GM23338 (cell line): ENCODE results near the gene TRIM24. TPM values are rescaled to one million over a fixed set of nuclear protein-coding genes. Genes with fewer than 3 reads are reported as not detected.
A peak's percentile ranks its signal among the peaks of the same experiment; 100 is the strongest.

Source experiments
- ATAC-seq: fragments of 200-7000 bp; cut with Tn5 transposase; 3 replicates; pipeline ENCODE4 v1.9.1; 2020
- DNase-seq: peaks from one replicate; pipeline ENCODE4 v3.0.0-alpha.2; 2015; ENCODE audit warnings: low spot score
- H2AFZ ChIP-seq: fragments of 200-600 bp; sonication (generic); 2 replicates; pipeline ENCODE4 v1.8.0; 2016; ENCODE audit warnings: antibody characterized with exemption, mild to moderate bottlenecking, moderate library complexity
- H3F3A ChIP-seq: fragments of 200-600 bp; sonication (generic); replicated peaks from 2 replicates; pipeline ENCODE4 v1.8.0; 2017; ENCODE audit warnings: antibody characterized with exemption, mixed run types, low read depth
- H3K27ac ChIP-seq: fragments of 200-600 bp; sonication (generic); 2 replicates; pipeline ENCODE4 v1.6.1; 2016; ENCODE audit warnings: low read depth
- H3K27me3 ChIP-seq: fragments of 200-600 bp; sonication (generic); 2 replicates; pipeline ENCODE4 v1.8.0; 2016; ENCODE audit warnings: mild to moderate bottlenecking, mixed run types, moderate library complexity; ENCODE audit not compliant: insufficient read depth
- H3K36me3 ChIP-seq: fragments of 200-600 bp; sonication (generic); 2 replicates; pipeline ENCODE4 v1.8.0; 2016; ENCODE audit warnings: mild to moderate bottlenecking; ENCODE audit not compliant: insufficient read depth
- H3K4me1 ChIP-seq: fragments of 200-600 bp; sonication (generic); 2 replicates; pipeline ENCODE4 v1.8.0; 2016; ENCODE audit warnings: mild to moderate bottlenecking, moderate library complexity; ENCODE audit not compliant: insufficient read depth
- H3K4me2 ChIP-seq: fragments of 200-600 bp; sonication (generic); 2 replicates; pipeline ENCODE4 v1.7.1; 2017; ENCODE audit warnings: mixed run types
- H3K4me3 ChIP-seq: fragments of 200-600 bp; sonication (generic); 2 replicates; pipeline ENCODE4 v1.6.1; 2016; ENCODE audit warnings: mixed run types
- H3K79me2 ChIP-seq: fragments of 200-600 bp; sonication (generic); replicated peaks from 2 replicates; pipeline ENCODE4 v1.8.0; 2017; ENCODE audit warnings: mild to moderate bottlenecking; ENCODE audit not compliant: insufficient read depth
- H3K9me2 ChIP-seq: fragments of 200-600 bp; sonication (generic); 2 replicates; pipeline ENCODE4 v1.8.0; 2017; ENCODE audit not compliant: insufficient read depth
- H4K20me1 ChIP-seq: fragments of 200-600 bp; sonication (generic); replicated peaks from 2 replicates; pipeline ENCODE4 v1.8.0; 2017; ENCODE audit warnings: mild to moderate bottlenecking; ENCODE audit not compliant: insufficient read depth
- H3K27ac Mint-ChIP-seq: 2 replicates; pipeline ENCODE4 v1.8.0; 2020; ENCODE audit warnings: inconsistent platforms, mild to moderate bottlenecking, moderate library complexity, mixed read lengths
- H3K27me3 Mint-ChIP-seq: 3 replicates; pipeline ENCODE4 v1.8.0; 2022; ENCODE audit warnings: low read depth, mild to moderate bottlenecking, moderate library complexity, mixed read lengths, inconsistent platforms; ENCODE audit not compliant: insufficient read depth, poor library complexity
- H3K36me3 Mint-ChIP-seq: 3 replicates; pipeline ENCODE4 v1.8.0; 2021; ENCODE audit warnings: low read depth, mild to moderate bottlenecking, inconsistent platforms, moderate library complexity, mixed read lengths
- H3K4me1 Mint-ChIP-seq: 3 replicates; pipeline ENCODE4 v1.8.0; 2020; ENCODE audit warnings: mild to moderate bottlenecking, inconsistent platforms, mixed read lengths
- H3K4me3 Mint-ChIP-seq: 3 replicates; pipeline ENCODE4 v1.8.0; 2021; ENCODE audit warnings: moderate library complexity, mild to moderate bottlenecking, inconsistent platforms, mixed read lengths
- H3K9me3 Mint-ChIP-seq: 3 replicates; pipeline ENCODE4 v1.8.0; 2020; ENCODE audit warnings: moderate library complexity, mild to moderate bottlenecking, inconsistent platforms, mixed read lengths
- CREB1 ChIP-seq: fragments of 250-450 bp; sonication (Bioruptor Pico); IDR thresholded peaks from 2 replicates; pipeline ENCODE4 v1.5.0; 2020; ENCODE audit warnings: low read depth, mild to moderate bottlenecking, moderate library complexity
- CTCF ChIP-seq, 2 experiments: fragments of 200-600 bp in 1 of 2; sonication (generic) in 1 of 2; conservative IDR thresholded peaks; 2 replicates each; pipeline versions ENCODE4 v1.5.1 to v1.6.1; 2016 to 2017; ENCODE audit warnings: antibody characterized with exemption in 2 of 2, low read depth in 2 of 2, mild to moderate bottlenecking in 2 of 2, moderate library complexity in 1 of 2
- ETS1 ChIP-seq: IDR thresholded peaks from 2 replicates; pipeline ENCODE4 v1.6.1; 2016; ENCODE audit warnings: antibody characterized with exemption
- EZH2 ChIP-seq: fragments of 200-600 bp; sonication (generic); IDR thresholded peaks from one replicate; pipeline ENCODE4 v1.8.0; 2017; ENCODE audit warnings: antibody characterized with exemption, mild to moderate bottlenecking, low read depth; ENCODE audit not compliant: unreplicated experiment
- EZH2phosphoT487 ChIP-seq: fragments of 200-600 bp; sonication (generic); IDR thresholded peaks from one replicate; pipeline ENCODE4 v1.8.1; 2018; ENCODE audit warnings: antibody characterized with exemption; ENCODE audit not compliant: unreplicated experiment
- JUNB ChIP-seq: IDR thresholded peaks from one replicate; pipeline ENCODE4 v1.6.1; 2016; ENCODE audit warnings: antibody characterized with exemption; ENCODE audit not compliant: unreplicated experiment
- NANOG ChIP-seq: IDR thresholded peaks from 2 replicates; pipeline ENCODE4 v1.6.1; 2016; ENCODE audit warnings: antibody characterized with exemption, borderline replicate concordance
- POLR2AphosphoS5 ChIP-seq: IDR thresholded peaks from 2 replicates; pipeline ENCODE4 v1.6.1; 2016; ENCODE audit warnings: antibody characterized with exemption, low read depth
- REST ChIP-seq: IDR thresholded peaks from one replicate; pipeline ENCODE4 v1.6.1; 2018; ENCODE audit warnings: antibody characterized with exemption; ENCODE audit not compliant: unreplicated experiment
- STAT1 ChIP-seq: IDR thresholded peaks from one replicate; pipeline ENCODE4 v1.6.1; 2016; ENCODE audit warnings: antibody characterized with exemption; ENCODE audit not compliant: unreplicated experiment
- ZNF114 ChIP-seq: fragments of 250-450 bp; sonication (Bioruptor Pico); IDR thresholded peaks from 2 replicates; pipeline ENCODE4 v1.5.0; 2020; ENCODE audit warnings: mild to moderate bottlenecking, moderate library complexity
- ZNF331 ChIP-seq: fragments of 250-450 bp; sonication (Bioruptor Pico); IDR thresholded peaks from 2 replicates; pipeline ENCODE4 v1.5.0; 2020; ENCODE audit warnings: low read depth, mild to moderate bottlenecking, moderate library complexity
- ZNF462 ChIP-seq: fragments of 250-450 bp; sonication (Bioruptor Pico); IDR thresholded peaks from 2 replicates; pipeline ENCODE4 v1.5.0; 2020; ENCODE audit warnings: mild to moderate bottlenecking, moderate library complexity
- polyA plus RNA-seq: library from polyadenylated mRNA; unstranded; fragments of >200 nt; fragmentation: Nextera tagmentation; extraction: Ambion mirVana; gene quantifications from 2 replicates; pipeline ENCODE4 v1.2.1, GENCODE V29; 2016
- total RNA-seq: library from RNA; depleted of rRNA; stranded (reverse); fragments of >200 nt; shearing (Covaris generic); gene quantifications from 2 replicates; pipeline ENCODE4 v1.2.3, GENCODE V29; 2014

The TRIM24 gene
- total and polyA plus RNA-seq, 2 experiments from 2014 or later, result 67.0 to 120 TPM

- ATAC-seq (no peak), DNase-seq (peak; percentile 56)
- Histone ChIP-seq H4K20me1 (no peaks in the 10 kb centered on the region), H3K27me3 (no peaks in the 10 kb centered on the region), H3K79me2 (no peaks in the 10 kb centered on the region), H3F3A (0 out of 2 replicates have a peak, but pooled peaks cover 5% of the 10 kb centered on the region), H3K4me3 (no peak overlapping the region), H3K4me2 (no peak overlapping the region), H2AFZ (no peak overlapping the region), H3K27ac (no peak overlapping the region), H3K9me2 (no peaks in the 10 kb centered on the region), H3K4me1 (peaks cover 17% of the 10 kb centered on the region), H3K36me3 (peaks cover 34% of the 10 kb centered on the region)
- Mint-ChIP-seq H3K27ac (no peak overlapping the region), H3K9me3 (peaks cover 93% of the 10 kb centered on the region), H3K4me3 (no peak overlapping the region), H3K36me3 (peaks cover 79% of the 10 kb centered on the region), H3K27me3 (no peaks in the 10 kb centered on the region), H3K4me1 (peaks cover 9% of the 10 kb centered on the region)
- TF ChIP-seq JUNB (no peak), EZH2phosphoT487 (no peak), REST (no peak), ZNF331 (CRISPR knock-in tag) (no peak), ZNF462 (CRISPR knock-in tag) (no peak), CTCF (conservative IDR thresholded peaks at IDR 0.05; ENCODE audit: low read depth in 2 of 2) (no peak), ETS1 (no peak), CREB1 (CRISPR knock-in tag) (no peak), EZH2 (no peak), ZNF114 (CRISPR knock-in tag) (no peak), NANOG (no peak), POLR2AphosphoS5 (no peak), STAT1 (no peak)
Measured at GRCh38 chr7:138429577-138430250, 30.3 kb upstream of the TRIM24 start.
